ENCODE results near the gene LETM1. TPM values are rescaled to one million over a fixed set of nuclear protein-coding genes. Genes with fewer than 3 reads are reported as not detected.

Gene LETM1
- total and polyA plus RNA-seq, 2 of the 13 experiments (the other 11 are each of a cell fraction or from before 2014, with no cell fraction given): 9.7 to 41.6 TPM

GRCh38 chr4:1779588-1780382, 76.2 kb downstream of the LETM1 start (continued):
- TF ChIP-seq ZNF670 (CRISPR knock-in tag; IDR thresholded peaks at IDR 0.05; ENCODE audit: borderline replicate concordance) (no peak), HIC2 (CRISPR knock-in tag; IDR thresholded peaks at IDR 0.05; ENCODE audit: low read depth) (peak; percentile 80), ZNF615 (CRISPR knock-in tag; IDR thresholded peaks at IDR 0.05; ENCODE audit: borderline replicate concordance) (no peak), SRSF4 (IDR thresholded peaks at IDR 0.05; ENCODE audit: low read depth, low read length, poor library complexity, severe bottlenecking) (no peak), SALL1 (CRISPR knock-in tag; IDR thresholded peaks at IDR 0.05) (peak; percentile 77), SAP130 (CRISPR knock-in tag; IDR thresholded peaks at IDR 0.05; ENCODE audit: low read depth) (peak; percentile 86), ZNF510 (CRISPR knock-in tag; IDR thresholded peaks at IDR 0.05; ENCODE audit: low read depth) (no peak), GRHL1 (CRISPR knock-in tag; conservative IDR thresholded peaks at IDR 0.05) (no peak), MEIS2 (CRISPR knock-in tag; IDR thresholded peaks at IDR 0.05) (0 out of 2 replicates have a peak, but pooled peaks have one; percentile 52), RBM22 (optimal IDR thresholded peaks at IDR 0.05; ENCODE audit: low read length) (no peak), HCFC1 (IDR thresholded peaks at IDR 0.05; ENCODE audit: low read depth, low read length) (no peak), JUND (CRISPR knock-in tag; IDR thresholded peaks at IDR 0.05) (0 out of 2 replicates have a peak, but pooled peaks have one; percentile 29), TARDBP (CRISPR knock-in tag; IDR thresholded peaks at IDR 0.05) (peak; percentile 98), ZNF749 (CRISPR knock-in tag; IDR thresholded peaks at IDR 0.05; ENCODE audit: borderline replicate concordance) (no peak), ZNF512 (CRISPR knock-in tag; IDR thresholded peaks at IDR 0.05) (no peak), ZGPAT (CRISPR knock-in tag; IDR thresholded peaks at IDR 0.05) (peak; percentile 83; the same call in 1 of the 2 replicates), MATR3 (CRISPR knock-in tag; IDR thresholded peaks at IDR 0.05) (no peak), TBX2 (CRISPR knock-in tag; IDR thresholded peaks at IDR 0.05; ENCODE audit: borderline replicate concordance) (peak; percentile 95), ZNF605 (CRISPR knock-in tag; IDR thresholded peaks at IDR 0.05) (peak; percentile 66; the same call in 1 of the 2 replicates), IRF1 (CRISPR knock-in tag; IDR thresholded peaks at IDR 0.05; ENCODE audit: low read depth) (no peak), ZNF644 (CRISPR knock-in tag; IDR thresholded peaks at IDR 0.05; ENCODE audit: low read depth) (0 out of 2 replicates have a peak, but pooled peaks have one; percentile 49)
